ENCODE measurements around the gene SLC13A4.
A peak's percentile ranks its signal among the peaks of the same experiment; 100 is the strongest.
"Not testable (repeated sequence)": the region's sequence is repeated elsewhere in the genome, so short reads cannot be mapped to it uniquely, and the experiment has no call there.

The SLC13A4 gene

DNA sequence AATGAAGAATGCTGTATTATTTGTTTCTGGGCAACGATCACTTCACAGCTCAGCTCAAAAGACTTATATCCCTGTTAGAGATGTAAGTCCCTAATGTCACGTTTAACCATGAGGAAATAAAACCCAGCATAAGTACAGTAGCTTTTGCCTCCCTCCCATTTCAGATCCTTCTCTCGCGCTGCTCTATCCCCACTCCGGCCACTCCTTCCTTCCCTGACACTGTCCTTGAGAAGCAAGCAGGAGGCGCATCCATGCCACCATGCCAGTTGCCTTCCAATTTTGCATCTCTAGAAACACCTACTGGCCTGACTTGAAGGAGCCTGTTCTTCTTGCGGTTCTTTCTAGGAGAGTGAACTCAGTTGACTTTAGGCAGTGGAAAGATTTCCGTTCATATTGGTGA, 19.4 kb upstream of the SLC13A4 start:
- no peak for DNase-seq

DNA sequence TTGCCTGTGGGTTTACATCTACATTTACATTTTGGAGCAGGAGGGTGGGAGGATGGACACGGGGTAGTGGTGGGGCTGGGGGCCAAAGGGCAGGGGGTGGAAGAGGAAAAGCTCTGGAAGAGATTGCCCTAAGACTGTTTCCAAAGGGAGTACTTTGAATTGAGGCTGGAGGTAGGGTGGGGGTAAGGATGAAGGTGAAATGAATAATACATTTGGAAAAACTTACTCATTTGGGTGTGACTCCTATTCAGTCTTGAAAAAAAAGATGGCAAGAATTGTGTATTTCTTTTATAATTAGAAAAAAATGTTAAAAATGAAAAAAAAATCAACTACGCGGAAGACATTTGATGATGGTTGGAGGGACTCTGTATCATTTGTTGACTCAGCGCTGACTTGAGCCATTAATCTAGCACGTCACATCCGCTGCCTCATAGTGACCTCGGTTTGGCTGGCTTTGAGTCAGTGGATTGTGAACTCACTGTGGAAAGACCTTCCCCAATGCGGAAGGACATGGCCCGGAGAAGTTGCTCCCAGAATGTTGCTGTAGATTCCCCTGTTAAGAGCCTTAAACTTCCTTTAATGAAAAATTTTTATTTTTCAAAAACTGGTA, 17.8 kb upstream of the SLC13A4 start:
- peak; percentile 98 for DNase-seq

DNA sequence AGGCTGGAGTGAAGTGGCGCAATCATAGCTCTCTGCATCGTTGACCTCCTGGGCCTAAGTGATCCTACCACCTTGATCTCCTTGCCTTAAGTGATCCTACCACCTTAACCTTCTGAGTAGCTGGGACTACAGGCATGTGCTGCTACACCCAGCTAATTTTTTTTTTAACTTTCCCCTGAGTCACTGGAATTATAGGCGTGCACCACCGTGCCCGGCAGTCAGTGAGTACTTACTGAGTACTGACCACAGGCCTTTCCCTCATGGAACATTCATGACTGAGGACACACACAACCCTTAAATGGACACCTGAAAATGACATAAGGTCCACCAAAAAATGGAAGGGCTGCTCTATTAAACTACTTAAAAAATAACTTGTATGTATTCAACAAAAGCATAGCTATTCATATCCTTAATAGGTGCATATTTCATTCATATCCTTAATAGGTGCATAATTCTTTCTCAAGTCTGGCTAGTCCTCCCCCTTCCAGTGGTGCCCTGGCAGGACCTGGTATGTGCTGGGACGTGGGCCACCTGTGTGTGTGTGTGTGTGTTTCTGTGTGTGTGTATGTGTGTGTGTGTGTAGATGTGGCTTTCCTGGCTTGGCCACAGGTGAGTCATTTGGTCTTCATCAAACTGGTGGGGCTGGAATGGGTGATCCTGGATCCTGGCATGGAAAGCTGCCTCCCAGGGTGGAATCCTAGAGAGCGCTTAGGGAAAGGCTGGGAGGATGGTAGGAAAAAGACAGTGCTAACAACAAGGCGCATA, 17.1 kb upstream of the SLC13A4 start:
- DNase-seq, result peak; percentile 80

DNA sequence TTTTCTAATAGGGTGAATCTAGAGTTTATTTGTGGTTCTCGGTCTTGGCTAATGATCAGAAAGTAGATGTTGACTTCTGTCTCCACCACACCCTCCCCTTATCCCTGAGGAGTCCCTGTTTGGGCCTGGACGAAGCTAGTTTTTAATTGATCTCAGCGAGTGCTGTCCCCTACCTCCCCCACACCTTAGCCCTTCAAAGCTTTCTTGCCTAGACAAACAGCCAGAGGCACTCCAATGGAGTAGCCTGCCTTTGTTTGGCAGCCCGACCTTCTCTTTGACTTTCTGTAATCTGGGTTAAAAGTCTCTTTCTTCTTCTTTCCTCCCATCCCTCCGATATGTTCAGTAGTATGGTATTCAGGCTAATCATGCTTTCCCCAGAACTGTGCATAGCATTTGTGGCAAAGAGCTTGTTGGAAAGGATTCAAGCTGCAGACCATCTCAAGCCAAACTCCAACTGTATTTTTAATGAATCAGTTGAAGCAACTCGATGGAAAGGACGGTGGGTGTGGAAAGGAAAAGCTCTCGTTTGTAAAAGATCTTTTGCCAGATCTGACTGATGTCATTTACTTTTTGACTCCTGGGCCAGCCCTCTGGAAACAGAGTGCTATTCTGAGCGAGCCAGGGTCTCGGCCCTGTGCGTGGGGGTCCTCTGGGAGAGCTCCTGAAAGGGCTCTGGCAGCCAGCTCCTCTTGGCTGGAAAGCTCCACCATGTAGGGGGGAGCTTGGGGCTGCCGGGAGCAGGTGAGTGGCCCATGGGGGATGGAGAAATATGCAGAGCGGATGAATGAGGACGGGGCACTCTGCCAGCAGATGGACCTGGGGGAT, 16.1 kb upstream of the SLC13A4 start:
- peak; percentile 89 for DNase-seq

DNA sequence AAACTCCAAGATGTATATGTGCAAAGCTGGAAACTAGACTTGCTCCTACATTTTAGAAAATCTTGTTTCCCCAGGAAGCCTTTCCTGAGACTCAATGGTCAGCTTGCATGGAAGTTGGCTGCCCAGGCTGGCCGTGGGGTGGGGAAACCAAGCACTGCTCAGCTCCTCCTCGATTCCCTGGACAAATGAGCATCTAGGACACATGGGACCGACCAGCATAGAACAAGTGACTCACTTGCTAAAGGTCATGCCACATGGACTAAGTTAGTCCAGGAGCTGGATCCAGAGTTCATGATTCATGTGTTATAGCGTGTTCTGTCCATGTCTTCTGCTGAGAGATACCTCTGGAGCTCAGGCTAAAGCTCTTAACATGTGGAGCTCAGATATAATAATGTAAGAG, 14.4 kb upstream of the SLC13A4 start:
- DNase-seq, result no peak

DNA sequence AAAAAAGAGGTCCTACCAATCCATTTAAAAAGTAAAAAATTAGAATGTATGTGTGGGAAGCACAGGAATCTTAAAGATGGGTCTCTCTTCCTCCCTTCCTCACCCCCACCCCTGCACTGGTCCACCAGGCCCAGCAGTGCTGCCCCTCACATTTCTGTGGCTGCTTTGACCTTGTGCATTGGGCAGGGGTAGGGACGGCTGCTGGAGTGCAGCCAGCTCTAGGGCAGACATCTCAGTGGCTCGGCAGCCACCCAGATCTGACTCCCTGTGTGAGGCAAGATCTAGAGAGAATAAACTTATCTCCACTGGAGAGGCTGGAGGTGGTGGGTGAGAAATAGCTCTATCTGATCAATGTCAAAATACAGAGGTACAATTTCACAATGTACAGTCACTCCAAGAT, 13.9 kb upstream of the SLC13A4 start:
- no peak for DNase-seq

DNA sequence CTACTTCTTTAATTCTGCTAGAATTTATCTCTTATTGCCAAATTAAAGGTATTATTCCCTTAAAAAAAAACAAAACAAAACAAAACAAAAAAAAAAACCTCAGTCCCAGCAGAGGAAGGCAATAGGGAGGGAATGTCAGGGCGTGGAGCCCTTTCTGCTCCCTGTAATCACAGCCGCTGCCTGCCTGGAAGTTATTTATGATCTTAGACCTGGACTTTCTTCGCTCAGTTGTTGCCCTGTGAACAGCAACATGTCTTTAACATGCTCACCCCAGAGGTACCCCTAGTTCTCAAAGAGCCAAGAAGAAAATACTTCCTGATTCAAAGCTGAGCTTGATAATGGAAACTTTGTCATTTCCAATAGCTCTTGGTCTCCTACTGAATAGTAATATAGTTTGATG, 12.9 kb upstream of the SLC13A4 start:
- DNase-seq, result no peak

DNA sequence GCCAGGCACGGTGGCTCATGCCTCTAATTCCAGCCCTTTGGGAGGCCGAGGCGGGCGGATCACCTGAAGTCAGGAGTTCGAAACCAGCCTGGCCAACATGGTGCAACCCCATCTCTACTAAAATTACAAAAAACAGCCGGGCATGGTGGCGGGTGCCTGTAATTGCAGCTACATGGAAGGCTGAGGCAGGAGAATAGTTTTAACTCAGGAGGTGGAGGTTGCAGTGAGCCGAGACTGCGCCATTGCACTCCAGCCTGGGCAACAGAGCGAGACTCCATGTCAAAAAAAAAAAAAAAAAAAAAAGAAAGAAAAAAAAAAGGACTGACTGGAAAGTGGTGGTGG, 9.3 kb upstream of the SLC13A4 start:
- DNase-seq, result not testable (repeated sequence)

DNA sequence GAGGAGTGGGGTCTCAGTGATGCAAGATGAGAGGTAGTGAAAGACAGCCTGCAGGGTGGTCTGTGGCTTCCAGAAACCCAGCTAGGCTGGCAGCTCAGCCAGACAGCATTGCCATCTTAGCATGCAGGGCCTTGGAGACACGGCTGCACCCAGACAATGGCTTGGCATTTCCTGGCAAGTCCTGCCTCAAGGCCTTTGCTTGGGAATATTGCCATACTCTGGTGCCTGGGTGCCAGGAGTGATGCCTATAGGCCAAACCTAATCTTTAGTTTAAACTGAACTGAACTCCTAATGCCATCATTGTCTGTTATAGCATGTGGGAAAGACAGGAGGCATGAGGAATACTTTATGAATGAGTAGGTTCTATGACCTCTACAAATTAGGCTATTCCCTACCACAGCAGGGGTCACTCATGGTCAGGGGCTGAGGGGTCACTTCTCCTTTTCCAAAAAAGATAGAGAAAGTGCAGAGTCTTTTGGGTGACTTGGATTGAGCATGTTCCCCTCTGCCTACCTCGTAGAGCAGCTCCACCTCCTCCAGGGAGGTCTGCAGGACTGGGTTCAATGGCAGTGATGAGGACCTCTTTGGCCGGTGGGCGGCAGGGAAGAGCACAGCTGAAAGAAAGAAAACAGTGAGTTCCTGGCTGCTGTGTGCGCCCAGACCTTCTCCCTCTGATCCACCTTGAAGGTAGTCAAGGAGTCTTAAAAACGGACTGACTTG, 8.8 kb upstream of the SLC13A4 start:
- DNase-seq, result no peak

DNA sequence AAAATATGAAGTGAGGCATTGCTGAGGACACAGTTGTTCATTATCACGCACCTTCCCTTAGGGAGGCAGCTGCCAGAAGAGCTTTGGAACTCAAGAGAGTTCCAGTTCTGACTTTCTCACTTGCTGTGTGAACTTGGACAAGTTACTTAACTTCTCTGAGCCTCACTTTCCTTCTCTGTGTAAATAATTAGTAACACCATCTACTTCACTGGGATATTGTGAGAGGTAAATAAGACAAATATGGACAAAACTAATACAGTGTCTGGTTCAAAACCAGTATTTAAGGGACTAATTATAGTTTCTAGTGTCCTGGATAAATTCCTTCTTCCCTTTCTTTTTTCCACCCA, 6.3 kb upstream of the SLC13A4 start:
- DNase-seq, result no peak

DNA sequence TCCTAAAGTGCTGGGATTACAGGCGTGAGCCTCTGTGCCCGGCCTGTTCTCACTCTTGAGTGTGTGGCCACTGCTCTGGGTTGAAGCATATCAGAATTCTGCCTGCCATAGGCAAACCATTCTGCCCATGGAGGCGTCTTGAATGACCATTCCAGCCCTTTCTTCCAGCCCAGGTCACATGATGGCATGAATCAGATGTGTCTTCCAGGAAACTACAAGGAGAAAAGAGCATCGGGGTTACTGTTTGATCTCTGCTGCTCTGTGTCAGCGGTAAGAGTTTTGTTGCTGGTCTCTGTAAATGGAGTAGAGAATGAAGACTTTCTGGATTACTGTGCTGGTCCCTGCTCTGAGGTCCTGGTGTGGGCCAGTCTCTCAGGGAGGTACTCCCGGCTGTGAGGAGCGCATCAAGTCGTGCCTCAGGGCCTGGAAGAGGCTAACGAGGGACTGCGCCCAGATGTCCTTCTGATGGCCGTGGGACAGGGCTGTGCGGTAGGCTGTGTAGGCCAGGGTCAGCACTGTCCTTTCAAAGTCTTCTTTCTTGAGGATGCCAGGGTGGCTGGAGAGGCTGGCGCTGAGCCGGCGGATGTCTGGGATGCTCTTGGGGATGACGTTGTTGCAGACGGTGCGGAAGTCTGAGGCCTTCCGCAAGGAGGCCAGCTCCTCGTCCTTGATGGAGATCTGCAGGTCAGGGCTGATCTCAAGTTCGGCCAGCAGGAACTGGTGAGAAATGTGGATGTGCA, 5.8 kb upstream of the SLC13A4 start:
- DNase-seq, result no peak

DNA sequence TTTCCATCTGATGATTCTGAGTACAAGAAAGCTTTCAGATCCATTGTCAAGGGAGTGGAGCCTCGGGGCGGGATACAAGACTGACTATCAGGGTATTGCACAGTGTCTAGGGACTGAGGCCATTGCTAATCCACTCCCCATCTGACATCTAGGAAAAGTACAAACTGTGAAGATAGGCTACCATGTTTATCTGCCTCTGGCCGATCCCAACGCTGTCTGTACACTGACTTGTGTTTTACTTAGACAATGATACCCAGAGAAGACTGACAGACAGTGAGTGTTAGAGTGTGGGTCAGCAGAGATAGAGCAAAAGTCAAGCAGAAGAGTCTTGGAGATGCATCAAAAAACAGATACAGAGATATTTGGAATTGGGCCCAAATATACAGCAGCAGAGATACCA, 3.1 kb upstream of the SLC13A4 start:
- DNase-seq, result no peak

DNA sequence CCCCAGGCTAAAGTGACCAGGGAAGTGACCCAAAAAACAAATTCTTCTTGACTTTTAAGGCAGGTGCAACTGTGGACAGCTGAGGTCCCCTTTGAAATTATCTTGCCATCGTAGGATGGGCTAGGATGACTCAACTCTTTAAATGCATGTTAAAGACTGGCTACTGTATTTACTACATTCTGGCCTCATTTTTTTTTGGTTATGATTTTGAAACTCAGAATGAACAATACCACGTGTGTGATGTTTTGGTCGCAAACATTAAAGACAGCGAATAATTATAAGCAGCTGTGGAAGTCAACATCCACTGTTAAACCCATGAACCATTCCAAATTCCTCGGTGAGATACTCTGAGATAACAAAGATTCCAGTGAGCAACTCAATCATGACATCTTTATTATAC, 1.2 kb upstream of the SLC13A4 start:
- DNase-seq, result peak; percentile 42

DNA sequence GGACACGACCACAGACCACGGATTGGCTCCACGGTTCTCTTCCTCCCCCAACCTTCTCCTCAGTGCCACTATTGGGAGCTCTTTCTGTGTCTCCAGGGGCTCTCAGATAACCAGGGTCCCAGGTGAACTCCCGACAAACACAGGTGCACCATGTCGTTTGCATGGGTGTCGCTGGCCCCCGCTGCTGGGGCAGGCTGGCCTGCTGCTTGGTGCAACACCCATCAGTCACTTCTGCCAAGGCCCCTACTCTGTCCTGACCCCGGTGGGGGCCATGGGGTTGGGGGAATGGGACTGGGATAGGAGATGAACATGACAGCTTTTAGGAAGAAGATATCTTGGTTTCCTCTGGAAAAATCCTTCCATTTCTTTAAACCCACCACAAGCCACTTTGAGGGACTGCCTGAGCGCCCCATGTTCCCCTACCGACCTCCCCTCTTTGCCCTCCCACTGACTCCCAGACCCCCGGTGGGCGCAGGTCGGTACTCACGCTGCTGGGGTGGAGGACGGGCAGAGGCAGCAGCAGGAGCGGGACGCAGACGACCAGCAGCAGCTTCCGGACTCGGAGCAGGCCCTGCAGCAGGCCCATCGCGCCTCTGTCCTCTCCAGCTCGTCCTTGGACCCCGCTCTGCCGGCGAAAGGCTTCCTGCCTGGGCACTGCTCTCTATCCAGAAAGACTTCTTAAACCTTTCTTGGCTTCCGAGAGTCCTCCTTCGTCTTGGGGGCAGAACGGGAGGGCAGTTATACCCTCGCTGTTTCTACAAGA, 894 bp downstream of the SLC13A4 start:
- no peak for DNase-seq

DNA sequence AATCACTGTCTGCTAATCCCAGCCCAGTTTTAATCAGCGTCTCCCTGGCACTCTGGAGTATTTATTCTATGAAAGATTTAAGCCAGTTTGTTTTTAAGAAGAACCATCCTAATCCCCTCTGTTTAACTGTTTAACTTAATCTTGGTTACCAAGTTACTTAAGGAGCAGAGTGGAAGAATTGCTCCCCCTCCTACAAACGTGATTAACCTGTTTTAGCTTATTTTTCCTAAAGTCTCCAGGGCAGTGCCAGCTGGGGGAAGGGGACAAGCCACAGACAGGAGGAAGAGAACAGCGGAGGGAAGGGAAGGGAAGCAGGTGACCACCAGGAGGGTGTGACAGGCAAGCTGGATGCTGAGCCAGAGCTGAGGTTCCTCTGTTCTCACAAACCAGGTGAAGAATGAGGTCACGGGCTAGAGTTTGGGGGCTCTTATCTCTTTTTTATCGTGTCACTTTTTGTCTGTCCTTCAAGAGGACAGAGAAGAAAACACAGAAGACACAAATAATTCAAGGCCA, 1.7 kb downstream of the SLC13A4 start:
- no peak for DNase-seq

DNA sequence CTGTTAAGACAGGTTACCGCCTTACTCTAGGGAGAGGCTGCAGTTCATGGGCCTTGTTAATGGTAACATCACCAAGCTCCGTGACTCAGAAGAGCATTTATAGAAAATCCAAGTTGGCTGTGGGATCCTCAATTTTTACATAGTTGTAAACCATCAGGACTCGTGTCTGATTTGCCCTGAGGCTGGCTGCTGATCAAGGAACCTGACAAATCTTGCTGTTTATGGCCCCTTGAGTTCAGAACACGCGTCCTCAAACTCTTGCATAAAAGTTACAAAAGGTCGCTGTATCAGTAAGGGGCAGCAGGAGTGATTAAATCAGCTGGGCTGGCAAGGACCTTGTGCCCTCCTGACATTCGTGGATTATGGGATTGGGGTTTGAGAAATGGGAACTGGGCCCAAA, 4.6 kb downstream of the SLC13A4 start:
- no peak for DNase-seq

DNA sequence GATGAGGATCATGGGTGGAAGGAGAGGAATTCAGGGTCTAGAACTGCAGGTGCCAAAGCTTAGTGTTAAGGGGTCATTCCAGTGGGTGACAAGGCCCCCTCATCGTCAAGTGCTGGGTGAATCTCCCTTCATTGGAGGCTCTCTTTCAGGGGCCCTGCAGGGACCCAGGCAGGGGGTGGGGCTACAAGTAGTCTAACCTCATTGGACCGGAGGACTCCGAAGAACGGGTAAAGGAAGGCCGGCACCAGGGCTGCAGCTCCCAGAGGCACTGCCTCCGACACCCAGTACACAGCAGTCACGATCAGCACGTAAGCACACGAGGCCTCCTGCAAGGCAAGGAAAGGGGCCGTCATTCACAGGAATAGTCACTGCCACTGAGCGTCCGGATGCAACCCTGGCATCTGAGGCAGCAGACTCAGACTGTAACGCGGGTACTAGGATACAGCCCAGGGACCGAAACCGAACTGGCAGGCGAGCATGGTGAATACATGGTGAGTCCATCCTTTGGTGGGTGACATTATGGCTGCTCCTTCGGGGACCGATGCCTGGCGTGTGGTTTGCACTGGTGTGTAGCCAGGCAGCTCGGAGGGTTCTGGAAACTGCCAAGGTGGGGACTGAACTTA, 6.7 kb downstream of the SLC13A4 start:
- DNase-seq, result no peak

DNA sequence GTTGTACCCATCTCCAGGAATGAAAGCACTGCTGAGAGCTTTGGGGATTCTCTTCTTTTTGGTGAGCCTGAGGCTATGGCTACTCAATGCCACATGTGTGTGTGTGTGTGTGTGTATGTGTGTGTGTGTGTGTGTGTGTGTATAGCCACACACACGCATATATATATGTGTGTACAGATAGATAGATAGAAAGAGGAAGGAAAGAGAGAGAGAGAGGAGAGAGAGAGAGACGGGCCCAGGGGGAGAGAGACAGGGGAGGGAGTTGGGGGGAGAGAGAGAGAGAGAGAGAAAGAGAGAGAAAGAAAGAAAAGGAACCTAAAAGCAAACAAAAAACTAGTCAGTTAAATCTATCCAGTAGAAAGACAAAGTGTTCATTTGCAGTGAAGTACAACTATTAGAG, 8.3 kb downstream of the SLC13A4 start:
- no peak for DNase-seq

DNA sequence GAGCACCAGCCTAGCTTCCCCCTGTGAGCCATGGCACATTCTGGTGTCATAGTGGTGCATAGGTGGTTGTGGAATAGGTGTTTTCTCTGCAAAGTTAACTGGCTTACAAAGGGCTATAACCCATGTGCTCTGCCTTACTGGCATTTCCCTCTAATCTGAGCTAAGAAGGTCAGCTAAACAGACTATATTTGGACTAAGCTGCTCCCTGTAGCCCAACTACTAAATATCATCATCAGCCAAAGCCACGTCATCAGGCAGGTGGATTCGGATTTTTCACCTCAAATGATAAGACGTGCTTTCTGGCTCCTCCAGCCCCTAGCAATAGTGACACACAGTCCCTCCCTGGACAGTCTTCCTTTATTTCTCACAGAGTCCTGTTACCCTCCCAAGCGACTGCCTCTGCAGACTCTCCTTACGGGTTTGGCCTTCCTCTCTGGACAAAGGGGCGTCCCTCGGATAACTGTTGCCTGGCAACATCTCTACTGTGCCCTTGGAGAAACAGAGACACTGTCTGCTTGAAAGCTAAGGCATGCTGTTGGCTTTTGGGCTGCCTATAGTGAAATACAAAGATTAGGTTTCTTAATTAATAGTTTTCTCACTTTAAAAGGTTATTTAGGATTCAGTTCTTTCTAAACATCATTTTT, 9.1 kb downstream of the SLC13A4 start:
- no peak for DNase-seq

DNA sequence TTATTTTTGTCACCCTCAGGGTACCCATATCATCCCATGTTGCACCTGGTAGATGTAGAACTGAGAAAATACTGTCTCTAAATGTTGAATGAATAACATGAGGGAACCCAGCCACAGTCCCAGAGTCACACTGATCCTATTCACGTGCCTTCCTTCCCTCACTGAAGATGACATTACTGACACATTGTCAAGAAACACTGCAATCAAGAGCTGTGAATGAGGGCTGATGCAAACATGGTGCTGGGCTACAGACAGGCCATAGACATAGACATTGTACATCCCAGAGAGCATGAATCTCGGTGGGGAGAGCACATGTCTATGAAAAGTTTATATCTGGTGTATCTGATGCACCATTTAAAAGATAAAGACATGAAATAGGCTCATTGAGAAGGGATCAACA, 9.8 kb downstream of the SLC13A4 start:
- no peak for DNase-seq

DNA sequence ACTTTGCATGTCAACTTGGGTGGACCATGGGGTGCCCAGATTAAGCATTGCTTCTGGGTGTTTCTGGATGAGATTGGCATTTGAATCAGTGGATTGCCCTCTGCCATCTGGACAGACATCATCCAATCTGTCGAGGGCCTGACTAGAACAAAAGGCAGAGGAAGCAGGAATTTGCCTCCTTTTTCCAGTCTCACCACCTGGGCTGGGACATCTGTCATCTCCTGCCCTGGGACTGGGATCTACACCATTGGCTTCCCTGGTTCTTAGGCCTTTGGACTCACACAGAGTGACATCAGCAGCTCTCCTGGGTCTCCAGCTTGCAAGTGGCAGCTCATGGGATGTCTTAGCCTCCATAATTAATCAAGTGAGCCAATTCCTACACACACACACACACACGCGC, 10.3 kb downstream of the SLC13A4 start:
- no peak for DNase-seq
